Neuronal stem cell (in vitro differentiated cells): ENCODE results near the gene PTDSS2.

Experiments used
- DNase-seq: peaks from one replicate; pipeline ENCODE4 v3.0.0-alpha.2; 2013; ENCODE audit warnings: low spot score
- H2AFZ ChIP-seq: one replicate; pipeline ENCODE4 v1.6.1; 2013; ENCODE audit warnings: mild to moderate bottlenecking, low read length, inconsistent platforms
- H2AK5ac ChIP-seq: 2 replicates; pipeline ENCODE4 v1.6.1; 2013; ENCODE audit warnings: low read depth, mild to moderate bottlenecking, inconsistent platforms, low read length, moderate library complexity, mixed read lengths
- H2BK120ac ChIP-seq: 2 replicates; pipeline ENCODE4 v1.6.1; 2013; ENCODE audit warnings: low read depth, mild to moderate bottlenecking, inconsistent platforms, low read length, moderate library complexity, mixed read lengths
- H2BK12ac ChIP-seq: one replicate; pipeline ENCODE4 v1.6.1; 2013; ENCODE audit warnings: low read length, inconsistent platforms
- H2BK15ac ChIP-seq: 2 replicates; pipeline ENCODE4 v1.6.1; 2013; ENCODE audit warnings: mild to moderate bottlenecking, low read length, inconsistent platforms, mixed read lengths
- H2BK5ac ChIP-seq: one replicate; pipeline ENCODE4 v1.6.1; 2013; ENCODE audit warnings: inconsistent platforms, mild to moderate bottlenecking, low read length, moderate library complexity
- H3K14ac ChIP-seq: one replicate; pipeline ENCODE4 v1.6.1; 2013; ENCODE audit warnings: low read length, inconsistent platforms
- H3K18ac ChIP-seq: 2 replicates; pipeline ENCODE4 v1.6.1; 2013; ENCODE audit warnings: low read length, inconsistent platforms
- H3K23ac ChIP-seq: 2 replicates; pipeline ENCODE4 v1.6.1; 2013; ENCODE audit warnings: low read depth, mild to moderate bottlenecking, mixed read lengths, low read length, inconsistent platforms; ENCODE audit not compliant: poor library complexity
- H3K27ac ChIP-seq: replicated peaks from 3 replicates; pipeline ENCODE4 v1.5.1; 2013; ENCODE audit warnings: low read length, inconsistent platforms
- H3K27me3 ChIP-seq, 3 experiments: 2 replicates each; pipeline ENCODE4 v1.6.1; 2013; ENCODE audit warnings: low read length in 3 of 3, mild to moderate bottlenecking in 2 of 3, inconsistent platforms in 1 of 3, low read depth in 1 of 3, mixed read lengths in 1 of 3, moderate library complexity in 1 of 3; ENCODE audit not compliant: control insufficient read depth in 3 of 3, insufficient read depth in 3 of 3
- H3K36me3 ChIP-seq, 2 donors: replicated peaks in 1 of 2; 2 replicates each; pipeline ENCODE4 v1.6.1; 2013; ENCODE audit warnings: low read length in 2 of 2; ENCODE audit not compliant: control insufficient read depth in 2 of 2, insufficient read depth in 2 of 2
- H3K4ac ChIP-seq: 2 replicates; pipeline ENCODE4 v1.6.1; 2013; ENCODE audit warnings: inconsistent platforms, mild to moderate bottlenecking, low read length, moderate library complexity
- H3K4me1 ChIP-seq, 2 donors: 1 replicate in 1 of 2; 2 replicates in 1 of 2; pipeline ENCODE4 v1.6.1; 2013; ENCODE audit warnings: low read length in 2 of 2, low read depth in 1 of 2; ENCODE audit not compliant: control insufficient read depth in 2 of 2, insufficient read depth in 1 of 2
- H3K4me2 ChIP-seq: one replicate; pipeline ENCODE4 v1.6.1; 2013; ENCODE audit warnings: mild to moderate bottlenecking, low read length, inconsistent platforms; ENCODE audit not compliant: insufficient read depth, poor library complexity, severe bottlenecking
- H3K4me3 ChIP-seq, 2 donors: 2 replicates each; pipeline ENCODE4 v1.5.1; 2013; ENCODE audit warnings: low read length in 2 of 2, mild to moderate bottlenecking in 2 of 2, inconsistent platforms in 1 of 2, moderate library complexity in 1 of 2
- H3K79me1 ChIP-seq: one replicate; pipeline ENCODE4 v1.6.1; 2013; ENCODE audit warnings: low read depth, mild to moderate bottlenecking, inconsistent platforms, low read length, moderate library complexity
- H3K9ac ChIP-seq: one replicate; pipeline ENCODE4 v1.6.1; 2013; ENCODE audit warnings: mild to moderate bottlenecking, low read depth, low read length, inconsistent platforms; ENCODE audit not compliant: poor library complexity
- H3K9me3 ChIP-seq, 2 donors: replicated peaks in 1 of 2; 2 replicates each; pipeline versions ENCODE3 to v1.6.1; 2013; ENCODE audit warnings: low read length in 2 of 2, mild to moderate bottlenecking in 2 of 2, inconsistent platforms in 1 of 2, low read depth in 1 of 2, mixed read lengths in 1 of 2, moderate library complexity in 1 of 2; ENCODE audit not compliant: control insufficient read depth in 2 of 2, insufficient read depth in 1 of 2
- H4K8ac ChIP-seq: one replicate; pipeline ENCODE4 v1.6.1; 2013; ENCODE audit warnings: low read depth, mild to moderate bottlenecking, inconsistent platforms, low read length, moderate library complexity
- H4K91ac ChIP-seq: one replicate; pipeline ENCODE4 v1.6.1; 2013; ENCODE audit warnings: low read length, low read depth, mild to moderate bottlenecking, inconsistent platforms; ENCODE audit not compliant: poor library complexity
- WGBS, 2 donors: extraction: QIAGEN DNeasy Blood & Tissue Kit; methylation state at CpG; one replicate each; pipeline ENCODE4 v1.1.7; 2013; ENCODE audit warnings: missing lambda C conversion rate in 2 of 2, mixed read lengths in 1 of 2; ENCODE audit not compliant: insufficient read length in 2 of 2, insufficient replicate concordance in 1 of 2; ENCODE audit errors: extremely low coverage in 2 of 2; 5-methylcytosine and 5-hydroxymethylcytosine counted together

Gene PTDSS2

GRCh38 chr11:452916-453527, 2.9 kb downstream of the PTDSS2 start:
- no peak overlapping the region for H2AK5ac ChIP-seq
- DNase-seq, result no peak
- peaks cover 10 to 12% of the 10 kb centered on the region in 2 donors for H3K4me1 ChIP-seq
- H3K4me2 ChIP-seq, result no peak overlapping the region
- H2AFZ ChIP-seq, result no peak overlapping the region
- H4K8ac ChIP-seq, result no peak overlapping the region
- no peak overlapping the region for H3K23ac ChIP-seq
- no peak overlapping the region for H2BK15ac ChIP-seq
- no peak overlapping the region for H3K27ac ChIP-seq
- H3K4ac ChIP-seq, result no peak overlapping the region
- H3K9ac ChIP-seq, result peak overlapping the region; percentile 36
- H3K18ac ChIP-seq, result no peak overlapping the region
- no peaks in the 10 kb centered on the region for H3K27me3 ChIP-seq
- no peak overlapping the region for H3K14ac ChIP-seq
- WGBS, 2 donors, result no CpG with 5 or more reads among the region's 19 CpGs
- no peaks in the 10 kb centered on the region for H3K9me3 ChIP-seq
- no peak overlapping the region for H2BK12ac ChIP-seq
- peaks cover 14 to 49% of the 10 kb centered on the region in 2 donors for H3K36me3 ChIP-seq
- no peak overlapping the region for H2BK5ac ChIP-seq
- no peak overlapping the region for H3K4me3 ChIP-seq
- no peak overlapping the region for H2BK120ac ChIP-seq
- no peak overlapping the region for H4K91ac ChIP-seq
- H3K79me1 ChIP-seq, result peaks cover 35% of the 10 kb centered on the region

- no peak overlapping the region for H2BK15ac ChIP-seq
- peaks cover 10 to 12% of the 10 kb centered on the region in 2 donors for H3K4me1 ChIP-seq
- no peak overlapping the region for H2BK120ac ChIP-seq
- H3K4ac ChIP-seq, result no peak overlapping the region
- H2BK12ac ChIP-seq, result no peak overlapping the region
- no peak overlapping the region for H3K14ac ChIP-seq
- no peaks in the 10 kb centered on the region for H3K9me3 ChIP-seq
- no peak overlapping the region for H2BK5ac ChIP-seq
- no peak overlapping the region for H2AK5ac ChIP-seq
- no peak overlapping the region for H4K8ac ChIP-seq
- no peak overlapping the region for H3K4me2 ChIP-seq
- no peak overlapping the region for H4K91ac ChIP-seq
- peaks cover 14 to 50% of the 10 kb centered on the region in 2 donors for H3K36me3 ChIP-seq
- H3K79me1 ChIP-seq, result peaks cover 35% of the 10 kb centered on the region
- no CpG with 5 or more reads among the region's 13 CpGs for WGBS, 2 donors
- no peak overlapping the region for H3K18ac ChIP-seq
- H3K27me3 ChIP-seq, result no peaks in the 10 kb centered on the region
- H2AFZ ChIP-seq, result no peak overlapping the region
- no peak for DNase-seq
- no peak overlapping the region for H3K4me3 ChIP-seq
- H3K9ac ChIP-seq, result no peak overlapping the region
- no peak overlapping the region for H3K27ac ChIP-seq
- no peak overlapping the region for H3K23ac ChIP-seq
Observed at GRCh38 chr11:453564-453963, 3.5 kb downstream of the PTDSS2 start.

GRCh38 chr11:454043-454442, 4.0 kb downstream of the PTDSS2 start:
- H2BK12ac ChIP-seq, result no peak overlapping the region
- no peak for DNase-seq
- no CpG with 5 or more reads among the region's 9 CpGs for WGBS, 2 donors

GRCh38 chr11:454801-455565, 4.9 kb downstream of the PTDSS2 start:
- H3K4me3 ChIP-seq, result no peak overlapping the region
- DNase-seq, result no peak
- no peak overlapping the region for H2AFZ ChIP-seq
- no peak overlapping the region for H3K18ac ChIP-seq
- H2BK5ac ChIP-seq, result no peak overlapping the region
- H3K9me3 ChIP-seq, result no peaks in the 10 kb centered on the region
- H3K4ac ChIP-seq, result no peak overlapping the region
- no peak overlapping the region for H2BK12ac ChIP-seq
- H3K9ac ChIP-seq, result no peak overlapping the region
- H3K4me1 ChIP-seq, result peaks cover 5 to 7% of the 10 kb centered on the region in 2 donors
- H3K36me3 ChIP-seq, result peaks cover 19 to 64% of the 10 kb centered on the region in 2 donors
- no peak overlapping the region for H4K8ac ChIP-seq
- no peak overlapping the region for H2BK15ac ChIP-seq
- H2AK5ac ChIP-seq, result no peak overlapping the region
- H3K23ac ChIP-seq, result no peak overlapping the region
- H3K27ac ChIP-seq, result no peak overlapping the region
- H3K14ac ChIP-seq, result no peak overlapping the region
- no peak overlapping the region for H4K91ac ChIP-seq
- no peak overlapping the region for H3K4me2 ChIP-seq
- no CpG with 5 or more reads among the region's 14 CpGs for WGBS, 2 donors
- no peaks in the 10 kb centered on the region for H3K27me3 ChIP-seq
- peaks cover 37% of the 10 kb centered on the region for H3K79me1 ChIP-seq
- no peak overlapping the region for H2BK120ac ChIP-seq

More at GRCh38 chr11:454043-454442, 4.0 kb downstream of the PTDSS2 start:
- Histone ChIP-seq H2AK5ac (no peak overlapping the region), H4K8ac (no peak overlapping the region), H4K91ac (no peak overlapping the region), H3K27ac (no peak overlapping the region), H3K4me1 (peaks cover 7 to 12% of the 10 kb centered on the region in 2 donors), H3K36me3 (peaks cover 14 to 54% of the 10 kb centered on the region in 2 donors), H3K14ac (no peak overlapping the region), H3K9me3 (no peaks in the 10 kb centered on the region), H3K4ac (no peak overlapping the region), H3K4me3 (no peak overlapping the region), H3K79me1 (peaks cover 35% of the 10 kb centered on the region), H3K9ac (no peak overlapping the region), H3K18ac (no peak overlapping the region), H3K27me3 (no peaks in the 10 kb centered on the region), H2BK5ac (no peak overlapping the region), H3K23ac (no peak overlapping the region), H2BK120ac (no peak overlapping the region), H3K4me2 (no peak overlapping the region), H2AFZ (no peak overlapping the region), H2BK15ac (no peak overlapping the region)
